GM12891 (cell line): ENCODE measurements around the gene SKA2.
"Not testable (repeated sequence)": the region's sequence is repeated elsewhere in the genome, so short reads cannot be mapped to it uniquely, and the experiment has no call there.

Experiments
- DNase-seq: peaks from one replicate; pipeline ENCODE4 v3.0.0; 2011; ENCODE audit warnings: low spot score; ENCODE audit not compliant: insufficient read length
- FAIRE-seq: peaks from 2 replicates; lab custom pipeline; 2011; peaks lifted over from hg19 to GRCh38; lab: Jason Lieb, UNC
- PAX5 ChIP-seq: IDR thresholded peaks from 2 replicates; pipeline ENCODE4 v1.6.1; 2011; ENCODE audit warnings: low read length, moderate library complexity, mild to moderate bottlenecking; ENCODE audit not compliant: insufficient read depth, severe bottlenecking
- POLR2A ChIP-seq: IDR thresholded peaks from 2 replicates; pipeline ENCODE4 v1.6.1; 2011; ENCODE audit warnings: low read depth, low read length, control low read depth
- POLR2AphosphoS5 ChIP-seq: IDR thresholded peaks from 2 replicates; pipeline ENCODE4 v1.6.1; 2011; ENCODE audit warnings: low read depth, low read length, control low read depth
- POU2F2 ChIP-seq: IDR thresholded peaks from 2 replicates; pipeline ENCODE4 v1.6.1; 2011; ENCODE audit warnings: low read depth, mild to moderate bottlenecking, control low read depth, low read length, moderate library complexity
- SPI1 ChIP-seq: IDR thresholded peaks from 2 replicates; pipeline ENCODE4 v1.6.1; 2011; ENCODE audit warnings: low read depth, low read length, control low read depth
- TAF1 ChIP-seq: IDR thresholded peaks from 2 replicates; pipeline ENCODE4 v1.6.1; 2011; ENCODE audit warnings: low read depth, low read length, control low read depth

Gene SKA2

GRCh38 chr17:59105852-59106462, 49.0 kb downstream of the SKA2 start:
- FAIRE-seq (peak; percentile 33), DNase-seq (peak; percentile 24)

GRCh38 chr17:59101178-59101577, 53.8 kb downstream of the SKA2 start:
- no peak for DNase-seq
- TF ChIP-seq POU2F2 (no peak), SPI1 (no peak), POLR2A (no peak), TAF1 (no peak), POLR2AphosphoS5 (no peak), PAX5 (no peak)
- no peak for FAIRE-seq

More at GRCh38 chr17:59105852-59106462, 49.0 kb downstream of the SKA2 start:
- TF ChIP-seq POLR2A = no peak
- no peak for TF ChIP-seq SPI1
- no peak for TF ChIP-seq POLR2AphosphoS5
- TF ChIP-seq POU2F2 = no peak
- no peak for TF ChIP-seq PAX5
- TF ChIP-seq TAF1 = no peak

DNA sequence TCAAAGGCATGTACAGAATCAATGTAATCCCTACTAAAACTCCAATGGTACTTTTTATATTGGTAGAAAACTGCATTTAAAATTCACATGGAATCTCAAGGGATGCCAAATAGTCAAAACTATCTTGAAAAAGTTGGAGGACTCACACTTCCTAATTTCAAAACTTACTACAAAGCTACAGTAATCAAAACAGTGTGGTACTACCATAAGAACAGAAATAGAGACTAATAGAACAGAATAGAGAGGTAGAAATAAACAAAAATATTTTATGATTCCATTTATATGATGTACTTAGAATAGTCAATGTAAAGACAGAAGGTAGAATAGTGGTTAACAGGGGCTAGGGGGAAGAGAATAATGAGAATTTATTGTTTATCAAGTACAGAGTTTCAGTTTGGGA, 57.1 kb downstream of the SKA2 start:
- no peak for TF ChIP-seq TAF1
- TF ChIP-seq POLR2A = no peak
- TF ChIP-seq PAX5 = no peak
- no peak for TF ChIP-seq POLR2AphosphoS5
- no peak for TF ChIP-seq POU2F2
- TF ChIP-seq SPI1 = no peak
- no peak for DNase-seq
- no peak for FAIRE-seq

DNA sequence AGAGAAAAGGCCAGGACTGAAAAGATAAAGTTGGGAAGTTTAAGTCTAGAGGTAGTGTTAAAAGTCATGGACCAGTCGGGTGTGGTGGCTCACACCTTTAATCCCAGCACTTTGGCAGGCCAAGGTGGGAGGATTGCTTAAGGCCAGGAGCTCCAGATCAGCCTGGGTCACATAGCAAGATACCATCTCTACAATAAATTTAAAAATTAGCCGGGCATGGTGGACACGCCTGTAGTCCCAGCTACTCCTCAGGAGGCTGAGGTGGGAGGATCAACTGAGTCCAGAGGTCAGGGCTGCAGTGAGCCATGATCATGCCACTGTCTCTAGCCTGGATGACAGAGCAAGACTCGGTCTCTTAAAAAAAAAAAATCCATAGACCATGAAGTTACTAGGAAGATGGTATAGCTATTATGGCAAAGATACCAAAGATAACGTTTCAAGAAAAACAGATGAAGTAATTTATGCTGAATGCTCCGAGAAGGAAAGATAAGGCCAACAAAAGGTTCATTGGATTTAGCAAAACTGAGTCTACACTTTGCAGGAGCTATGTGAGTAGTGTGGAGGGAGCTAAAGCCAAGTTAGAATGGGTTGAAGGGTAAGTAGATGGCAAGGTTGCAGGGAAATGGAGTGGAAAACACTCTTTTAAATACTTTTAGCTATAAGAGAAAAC, 60.0 kb downstream of the SKA2 start:
- TF ChIP-seq SPI1 (no peak), POLR2AphosphoS5 (no peak), PAX5 (no peak), POU2F2 (no peak), POLR2A (no peak), TAF1 (no peak)
- FAIRE-seq (no peak), DNase-seq (no peak)

DNA sequence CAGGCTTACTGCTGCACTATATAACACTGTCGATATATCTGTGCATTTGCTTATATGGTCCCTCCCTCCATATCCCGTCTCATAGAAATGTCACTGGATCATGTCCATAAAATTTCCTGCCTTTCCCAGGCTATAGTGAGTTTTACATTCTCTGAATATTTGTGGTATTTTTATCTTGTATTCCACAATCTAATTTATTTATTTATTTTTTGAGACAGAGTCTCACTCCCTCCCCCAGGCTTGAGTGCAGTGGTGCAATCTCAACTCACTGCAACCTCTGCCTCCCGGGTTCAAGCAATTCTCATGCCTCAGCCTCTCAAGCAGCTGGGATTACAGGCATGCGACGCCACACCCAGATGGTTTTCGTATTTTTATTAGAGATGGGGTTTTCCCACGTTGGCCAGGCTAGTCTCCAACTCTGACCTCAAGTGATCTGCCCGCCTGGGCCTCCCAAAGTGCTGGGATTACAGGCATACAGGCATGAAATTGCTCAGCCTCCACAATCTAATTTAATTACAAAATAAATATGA, 61.2 kb downstream of the SKA2 start:
- TF ChIP-seq POU2F2 (no peak), SPI1 (no peak)
- no peak for FAIRE-seq
- DNase-seq = no peak

- no peak for TF ChIP-seq SPI1
- TF ChIP-seq PAX5 = no peak
- TF ChIP-seq TAF1 = no peak
- TF ChIP-seq POLR2AphosphoS5 = no peak
- TF ChIP-seq POLR2A = no peak
- no peak for TF ChIP-seq POU2F2
- DNase-seq (no peak), FAIRE-seq (no peak)
Observed at GRCh38 chr17:59093145-59093701, 61.8 kb downstream of the SKA2 start.

DNA sequence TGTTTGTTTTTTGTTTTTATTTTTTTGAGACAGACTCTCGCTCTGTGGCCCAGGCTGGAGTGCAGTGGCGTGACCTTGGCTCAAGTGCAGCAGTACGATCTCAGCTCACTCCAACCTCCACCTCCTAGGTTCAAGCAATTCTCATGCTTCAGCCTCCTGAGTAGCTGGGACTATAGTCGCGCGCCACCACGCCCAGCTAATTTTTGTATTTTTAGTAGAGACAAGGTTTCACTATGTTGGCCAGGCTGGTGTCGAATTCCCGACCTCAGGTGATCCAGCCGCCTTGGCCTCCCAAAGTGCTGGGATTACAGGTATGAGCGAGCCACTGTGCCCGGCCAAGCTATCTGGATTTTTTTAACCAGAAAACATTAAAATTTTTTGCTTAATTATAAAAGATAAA, 64.4 kb downstream of the SKA2 start:
- DNase-seq, FAIRE-seq: not testable (repeated sequence)

GRCh38 chr17:59084154-59084553, 70.8 kb downstream of the SKA2 start:
- TF ChIP-seq POLR2AphosphoS5 (no peak), PAX5 (no peak)
- FAIRE-seq (no peak), DNase-seq (no peak)

GRCh38 chr17:59074494-59074893, 80.5 kb downstream of the SKA2 start:
- no peak for TF ChIP-seq POLR2AphosphoS5
- TF ChIP-seq SPI1 = no peak
- DNase-seq = no peak
- FAIRE-seq = no peak

DNA sequence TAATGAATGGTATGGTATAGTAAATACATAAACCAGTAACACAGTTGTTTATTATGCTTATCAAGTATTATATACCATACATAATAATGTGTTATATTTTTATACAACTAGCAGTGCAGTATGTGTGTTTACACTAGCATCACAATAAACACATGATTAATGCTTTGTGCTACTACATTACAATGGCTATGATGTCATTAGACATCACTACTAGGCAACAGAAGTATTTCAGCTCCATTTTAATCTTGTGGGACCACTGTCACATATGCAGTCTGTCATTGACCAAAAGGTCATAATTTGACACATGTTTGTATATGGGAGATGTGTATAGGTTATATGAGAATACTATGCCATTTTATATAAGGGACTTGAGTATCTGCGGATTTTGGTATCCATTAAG, 81.0 kb downstream of the SKA2 start:
- DNase-seq = no peak
- TF ChIP-seq SPI1 (no peak), PAX5 (no peak), POU2F2 (no peak)
- FAIRE-seq = no peak

GRCh38 chr17:59069856-59070255, 85.1 kb downstream of the SKA2 start:
- no peak for TF ChIP-seq POU2F2
- TF ChIP-seq TAF1 = no peak
- TF ChIP-seq PAX5 = no peak
- no peak for TF ChIP-seq SPI1
- no peak for TF ChIP-seq POLR2AphosphoS5
- no peak for TF ChIP-seq POLR2A
- FAIRE-seq (no peak), DNase-seq (no peak)
